GM19240 (cell line): ENCODE data around the gene PLEKHB1.

Source experiments
- DNase-seq: peaks from one replicate; pipeline ENCODE4 v3.0.0; 2011; ENCODE audit warnings: low spot score; ENCODE audit not compliant: insufficient read length

PLEKHB1 gene, protein sequence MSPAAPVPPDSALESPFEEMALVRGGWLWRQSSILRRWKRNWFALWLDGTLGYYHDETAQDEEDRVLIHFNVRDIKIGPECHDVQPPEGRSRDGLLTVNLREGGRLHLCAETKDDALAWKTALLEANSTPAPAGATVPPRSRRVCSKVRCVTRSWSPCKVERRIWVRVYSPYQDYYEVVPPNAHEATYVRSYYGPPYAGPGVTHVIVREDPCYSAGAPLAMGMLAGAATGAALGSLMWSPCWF

DNA sequence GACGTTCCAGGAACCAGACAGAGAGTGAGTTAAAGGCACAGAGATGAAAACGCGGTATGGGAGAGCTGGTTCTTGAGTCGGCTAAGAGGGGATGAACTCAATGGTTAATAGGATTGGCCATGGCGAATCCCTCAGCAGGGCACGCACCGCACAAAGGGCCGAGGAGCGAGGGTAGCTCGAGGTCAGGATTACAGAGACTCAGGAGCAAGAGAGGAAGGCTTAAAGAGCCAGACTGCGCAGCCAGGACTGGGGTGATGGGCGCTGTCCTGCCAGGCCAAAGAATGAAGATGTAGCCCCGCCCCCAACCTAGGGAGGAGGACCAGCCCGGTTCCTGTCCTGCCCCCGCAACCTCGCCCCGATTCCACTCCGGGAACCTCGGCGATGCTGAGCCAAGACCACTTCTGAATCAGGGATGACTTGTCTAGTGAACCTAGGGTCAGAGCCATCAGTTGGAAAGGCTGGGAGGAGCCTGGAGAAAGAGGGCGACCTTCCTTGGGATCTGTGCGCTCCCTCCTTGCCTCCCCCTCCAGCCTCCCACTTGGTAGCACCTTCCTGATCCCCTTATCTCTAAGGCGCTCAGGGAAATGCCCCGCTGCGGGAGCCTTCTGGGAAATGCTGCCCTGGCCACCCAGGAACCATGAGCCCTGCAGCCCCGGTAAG, at the start of gene PLEKHB1:
Gene PLEKHB1, plus strand, starts transcription at position 610 of the 660 bp plus-strand sequence. Its CDS starts 28 bp downstream, at position 638.
- no peak for DNase-seq

DNA sequence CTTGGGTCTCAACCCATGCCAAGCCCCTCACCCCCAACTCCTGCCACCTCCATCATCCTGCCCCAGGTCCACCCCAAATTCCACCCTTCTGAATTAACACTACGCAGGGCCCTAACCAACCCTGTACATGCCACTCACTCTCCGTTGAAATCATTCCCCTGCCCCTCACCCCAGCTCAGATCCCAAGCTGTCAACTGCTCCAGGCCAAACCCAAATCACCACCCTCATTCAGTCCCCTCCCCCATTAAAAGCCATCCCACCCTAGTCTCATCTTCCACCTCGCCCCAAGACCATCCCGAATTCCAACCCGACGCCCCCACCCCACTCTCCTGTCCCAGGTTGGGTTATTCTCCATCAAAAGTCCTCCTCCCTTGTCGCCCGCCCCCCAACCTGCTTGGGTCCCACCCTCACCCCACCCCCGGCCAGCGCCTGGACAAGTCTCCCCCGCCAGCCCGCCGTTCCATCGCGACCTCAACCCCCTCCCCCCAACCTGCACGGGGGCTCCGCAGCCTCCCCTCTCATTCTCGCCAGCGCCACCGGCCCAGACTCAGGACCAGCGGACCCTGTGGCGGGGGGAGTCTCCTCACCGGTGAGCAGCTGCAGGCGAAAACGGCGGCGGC, 48.9 kb upstream of the PLEKHB1 start:
- DNase-seq, result no peak

DNA sequence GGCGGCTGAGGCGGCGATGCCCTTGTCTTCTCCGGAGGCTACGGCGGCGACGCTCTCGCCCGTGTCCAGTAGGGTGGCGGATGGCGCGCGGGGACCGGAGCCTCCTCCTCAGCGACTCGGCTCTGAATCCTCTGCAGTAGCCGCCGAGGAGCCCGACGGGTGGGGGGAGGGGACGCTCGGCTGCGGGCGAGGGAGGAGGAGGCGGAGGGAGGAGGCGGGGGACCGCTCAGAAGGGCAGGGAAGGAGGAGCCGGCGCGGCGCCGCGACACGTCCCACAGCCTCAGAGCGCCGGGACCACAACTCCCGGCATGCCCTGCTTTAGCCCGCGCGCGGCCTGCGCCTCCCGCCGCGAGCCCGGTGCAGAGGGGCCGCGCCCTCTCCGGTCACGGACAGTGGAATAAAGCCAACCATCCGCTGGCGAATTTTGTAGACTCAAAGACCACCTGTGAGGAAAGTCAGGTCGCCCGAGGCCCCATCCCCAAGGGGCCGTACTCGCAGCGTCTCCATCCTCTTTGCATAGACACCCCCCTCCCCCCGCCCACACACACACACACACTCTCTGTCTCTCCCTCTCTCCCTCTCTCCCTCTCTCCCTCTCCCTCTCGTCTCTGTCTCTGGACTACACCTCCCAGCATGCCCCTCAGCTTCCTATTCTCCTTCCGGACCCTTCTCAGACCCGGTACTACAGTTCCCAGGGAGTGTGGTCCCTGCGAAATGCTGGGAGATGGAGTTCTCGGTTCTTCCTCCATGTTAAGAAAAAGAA, 48.2 kb upstream of the PLEKHB1 start, which contains the start of gene FAM168A:
Gene FAM168A, minus strand, starts transcription at position 157 of the 763 bp plus-strand sequence. CDS start 129,638 bp downstream, outside the sequence.
- DNase-seq, result peak; percentile 77

DNA sequence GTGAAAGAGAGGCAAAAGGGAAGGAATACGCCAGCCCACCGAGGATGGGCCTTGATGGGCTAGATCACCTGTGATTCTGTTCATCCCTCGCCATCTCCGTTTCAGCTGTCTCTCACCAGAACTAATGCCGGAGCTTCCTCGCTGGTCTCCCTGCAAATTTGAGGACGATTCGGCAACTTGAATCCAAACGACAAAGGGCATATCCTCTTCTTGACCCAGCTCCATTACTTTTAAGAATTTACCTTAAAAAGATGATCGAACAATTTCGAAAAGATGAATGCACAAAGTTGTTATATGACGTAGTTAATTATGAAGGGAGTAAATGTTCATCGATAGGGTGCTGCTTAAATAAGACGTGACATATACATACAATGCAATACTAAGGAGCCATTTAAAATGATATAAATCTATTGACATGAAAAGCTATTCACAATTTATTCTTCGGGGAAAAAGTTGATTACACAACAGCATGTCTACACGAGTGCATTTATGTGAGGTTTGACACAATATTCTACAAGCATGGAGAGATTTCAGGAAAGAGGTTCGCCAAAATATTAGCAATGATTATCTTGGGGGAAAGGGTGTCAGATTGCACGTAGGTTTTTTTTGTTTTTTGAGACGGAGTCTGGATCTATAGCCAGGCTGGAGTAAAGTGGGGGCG, 47.5 kb upstream of the PLEKHB1 start:
- no peak for DNase-seq

DNA sequence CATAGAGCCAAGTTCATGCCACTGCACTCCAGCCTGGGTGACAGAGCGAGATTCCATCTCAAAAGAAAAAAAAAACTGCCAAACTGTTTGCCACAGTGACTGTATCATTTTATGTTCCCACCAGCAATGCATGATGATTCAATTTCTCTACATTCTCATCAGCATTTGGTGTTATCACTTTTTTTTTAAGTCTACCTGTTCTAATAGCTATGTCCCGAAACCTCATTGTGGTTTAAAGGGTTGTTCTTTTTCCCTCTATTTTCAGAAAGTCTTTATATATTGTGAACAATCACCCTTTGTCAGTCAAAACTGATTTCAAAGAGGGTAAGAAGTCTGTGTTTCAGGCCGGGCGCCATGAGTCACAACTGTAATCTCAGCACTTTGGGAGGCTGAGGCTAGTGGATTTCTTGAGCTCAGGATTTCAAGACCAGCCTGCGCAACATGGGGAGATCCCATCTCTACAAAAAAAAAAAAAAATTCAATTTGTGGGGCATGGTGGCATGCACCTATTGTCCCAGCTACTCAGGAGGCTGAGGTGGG, 33.7 kb upstream of the PLEKHB1 start:
- no peak for DNase-seq

DNA sequence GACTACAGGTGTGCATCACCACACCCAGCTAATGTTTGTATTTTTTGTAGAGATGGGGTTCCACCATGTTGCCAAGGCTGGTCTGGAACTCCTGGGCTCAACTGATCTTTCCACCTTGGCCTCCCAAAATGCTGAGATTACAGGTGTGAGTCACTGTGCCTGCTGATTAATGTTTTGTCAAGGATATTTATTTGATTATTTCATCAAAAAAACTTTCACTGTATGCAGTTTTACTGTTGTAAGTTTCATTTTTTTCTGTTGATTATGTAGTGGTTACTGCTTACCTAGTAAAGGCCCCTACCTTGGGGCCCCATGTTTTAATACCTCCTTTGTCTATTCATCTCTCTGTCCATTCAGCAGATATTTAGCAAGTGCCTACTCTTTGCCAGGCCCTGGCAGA, 31.8 kb upstream of the PLEKHB1 start:
- no peak for DNase-seq

DNA sequence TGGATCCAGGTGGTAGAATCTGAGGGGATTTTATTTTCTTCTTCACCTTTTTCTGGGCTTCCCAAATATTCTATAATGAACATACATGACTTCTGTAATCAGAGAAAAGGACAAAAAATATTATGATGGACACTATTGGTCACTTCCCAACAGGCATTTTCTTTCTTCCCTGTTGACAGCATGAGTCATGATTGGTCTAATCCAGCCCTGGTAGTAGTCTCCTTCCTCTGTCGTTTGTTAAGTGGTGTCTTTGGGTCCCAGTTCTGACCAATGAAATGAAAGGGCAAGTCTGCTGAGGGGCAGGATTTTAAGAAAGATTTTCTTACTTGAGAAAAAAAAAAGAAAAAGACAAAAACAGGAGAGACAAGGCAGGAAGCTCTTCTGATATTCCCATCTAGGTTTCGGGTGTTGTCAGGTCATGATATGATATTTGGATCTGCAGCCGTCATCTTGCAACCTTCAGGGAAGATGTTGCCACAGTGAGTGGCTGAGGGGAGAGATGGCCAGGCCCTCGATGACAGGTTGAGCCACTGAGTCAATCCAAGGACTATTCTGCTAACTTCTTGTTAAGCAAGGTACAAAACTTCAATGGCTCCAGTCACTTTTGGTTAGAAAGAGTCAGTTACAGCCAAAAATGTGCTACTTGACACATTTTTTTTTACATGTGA, 23.3 kb upstream of the PLEKHB1 start:
- DNase-seq, result no peak

DNA sequence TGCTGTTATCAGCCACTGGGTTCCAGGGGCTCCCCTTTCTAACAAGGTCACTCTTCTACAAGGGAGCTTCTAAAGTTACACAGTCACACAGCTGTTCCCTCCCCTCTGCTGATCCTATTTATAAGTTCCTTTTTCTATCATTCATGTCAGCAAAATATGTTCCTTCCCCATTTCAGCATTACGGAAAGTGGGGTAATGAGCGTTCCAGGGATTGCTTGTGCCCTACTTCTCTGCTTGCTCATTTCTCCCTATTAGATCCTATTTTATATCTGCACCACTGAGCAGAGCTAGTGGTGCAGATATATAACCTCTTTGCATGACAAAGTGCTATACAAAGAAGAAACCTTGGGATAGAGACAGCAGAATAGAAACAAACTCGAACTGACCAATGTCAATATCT, 22.7 kb upstream of the PLEKHB1 start:
- no peak for DNase-seq

DNA sequence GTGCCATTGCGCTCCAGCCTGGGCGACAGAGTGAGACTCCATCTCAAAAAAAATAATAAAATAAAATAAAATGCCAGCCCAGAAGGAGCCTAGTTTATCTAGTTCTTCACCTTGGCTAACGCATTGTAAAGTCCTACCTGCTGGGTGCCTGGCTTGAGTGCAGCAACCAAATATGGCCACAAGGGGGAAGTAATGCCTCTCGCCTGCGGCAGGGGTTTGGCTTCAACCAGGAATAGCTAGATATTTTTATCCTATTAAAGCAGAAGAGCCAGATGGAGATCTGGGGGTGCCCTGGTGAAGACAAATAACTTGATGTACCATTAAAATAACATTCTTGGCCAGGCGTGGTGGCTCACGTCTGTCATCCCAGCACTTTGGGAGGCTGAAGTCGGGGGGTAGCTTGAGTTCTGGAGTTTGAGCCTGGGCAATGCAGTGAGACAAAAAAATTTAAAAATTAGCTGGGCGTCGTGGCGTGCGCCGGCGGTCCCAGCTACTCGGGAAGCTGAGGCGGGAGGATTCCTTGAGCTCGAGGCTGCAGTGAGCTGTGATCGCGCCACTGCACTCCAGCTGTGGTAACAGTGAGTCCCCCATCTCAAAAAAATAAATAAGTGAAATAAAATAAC, 20.6 kb upstream of the PLEKHB1 start:
- DNase-seq, result peak; percentile 69

DNA sequence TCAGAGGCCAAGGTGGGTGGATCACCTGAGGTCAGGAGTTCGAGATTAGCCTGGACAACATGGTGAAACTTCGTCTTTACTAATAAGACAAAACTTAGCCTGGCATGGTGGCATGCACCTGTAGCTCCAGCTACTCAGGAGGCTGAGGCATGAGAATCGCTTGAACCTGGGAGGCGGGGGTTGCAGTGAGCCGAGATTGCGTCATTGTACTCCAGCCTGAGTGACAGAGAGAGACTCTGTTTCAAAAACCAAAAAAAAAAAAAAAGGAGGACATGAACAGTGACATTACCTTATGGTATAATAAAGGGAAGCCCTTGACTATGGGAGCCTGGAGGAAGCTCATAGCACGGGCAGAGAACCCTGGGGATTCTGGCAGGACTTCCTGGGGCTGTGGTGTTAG, 16.5 kb upstream of the PLEKHB1 start:
- no peak for DNase-seq

DNA sequence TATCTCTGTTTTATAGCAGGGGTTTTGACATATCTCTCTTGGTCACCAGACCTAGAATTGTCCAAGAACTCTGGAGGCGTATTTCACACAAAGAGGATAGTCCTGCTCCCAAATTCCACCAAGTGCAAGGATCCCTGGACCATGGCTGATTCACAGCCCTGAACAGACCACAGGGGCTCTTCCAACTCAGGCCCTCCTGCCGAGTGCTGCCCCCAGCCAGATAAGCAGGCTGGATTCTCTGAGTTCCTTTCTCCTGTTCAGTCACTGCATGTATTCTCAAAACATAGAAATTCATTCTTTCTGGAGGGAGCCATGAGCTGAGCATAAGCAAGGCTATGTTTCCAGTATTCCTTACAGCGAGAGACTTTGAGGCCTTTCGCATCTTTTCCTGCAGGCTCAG, 13.4 kb upstream of the PLEKHB1 start:
- DNase-seq, result no peak

DNA sequence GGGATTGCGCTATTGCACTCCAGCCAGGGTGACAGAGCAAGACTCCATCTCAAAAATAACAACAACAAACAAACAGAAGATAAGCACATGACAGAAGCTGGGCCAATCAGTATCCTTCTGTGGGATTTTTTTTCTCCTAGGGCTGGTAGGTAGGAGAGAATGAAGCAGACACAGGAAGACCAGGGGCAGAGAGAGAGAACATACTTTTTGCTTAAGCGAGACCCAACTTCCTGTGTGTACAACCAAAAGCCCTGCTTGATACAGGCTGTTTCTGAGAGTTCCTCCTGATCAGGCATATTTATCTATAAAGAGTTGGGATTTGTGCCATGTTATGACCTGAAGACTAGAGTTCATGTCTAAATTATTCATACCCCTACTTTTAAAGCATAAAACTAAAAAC, 12.4 kb upstream of the PLEKHB1 start:
- no peak for DNase-seq

DNA sequence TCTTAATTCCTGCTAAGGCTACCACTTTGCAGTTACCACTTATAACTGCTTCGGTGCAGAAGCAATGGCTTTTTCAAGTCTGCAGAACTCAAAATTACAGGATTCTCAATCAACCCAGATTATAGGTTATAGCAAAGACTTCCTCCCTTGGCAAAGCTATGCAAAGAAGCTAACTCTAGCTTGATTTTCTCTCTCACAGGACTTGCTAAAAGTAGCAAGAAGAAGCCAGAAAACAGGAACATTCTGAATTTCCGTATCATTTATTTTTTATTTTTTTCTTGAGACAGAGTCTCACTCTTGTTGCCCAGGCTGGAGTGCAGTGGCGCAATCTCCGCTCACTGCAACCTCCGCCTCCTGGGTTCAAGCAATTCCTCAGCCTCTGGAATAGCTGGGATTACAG, 10.7 kb upstream of the PLEKHB1 start:
- no peak for DNase-seq

DNA sequence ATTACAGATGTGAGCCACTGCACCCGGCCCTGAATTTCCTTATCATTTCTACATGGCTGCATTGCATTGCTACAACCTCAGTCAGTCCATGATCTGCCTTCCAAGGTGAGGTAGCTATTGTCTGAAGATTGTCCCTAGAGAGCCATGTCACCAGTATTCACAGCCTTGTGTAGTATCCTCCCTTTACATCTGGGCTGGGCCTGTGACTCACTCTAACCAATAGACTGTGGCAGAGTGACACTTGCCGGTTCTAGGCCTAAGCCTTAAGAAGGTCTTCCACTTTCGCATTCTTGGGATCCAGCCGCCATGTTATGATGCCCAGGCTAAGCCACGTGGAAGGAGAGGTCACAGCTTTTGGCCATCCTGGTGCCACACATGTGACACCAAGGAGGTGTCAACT, 10.1 kb upstream of the PLEKHB1 start:
- DNase-seq, result no peak

DNA sequence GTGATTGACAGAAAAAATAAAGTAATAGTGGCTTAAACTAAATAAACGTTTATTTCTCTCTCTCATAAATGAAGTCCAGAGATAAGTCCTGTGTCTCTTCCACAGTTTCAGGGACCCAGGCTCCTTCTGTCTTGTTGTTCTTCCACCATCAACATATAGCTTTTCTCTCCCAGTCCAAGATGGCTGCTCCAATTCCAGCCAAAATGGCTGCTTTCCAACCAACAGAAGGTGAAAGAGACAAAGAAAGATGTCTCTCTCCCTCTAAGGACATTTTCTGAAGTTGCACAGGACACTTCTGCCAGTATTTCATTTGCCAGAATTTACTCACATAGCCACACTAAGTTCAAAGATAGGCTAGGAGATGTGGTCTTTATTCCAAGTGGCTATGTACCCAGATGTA, 9.4 kb upstream of the PLEKHB1 start:
- no peak for DNase-seq

DNA sequence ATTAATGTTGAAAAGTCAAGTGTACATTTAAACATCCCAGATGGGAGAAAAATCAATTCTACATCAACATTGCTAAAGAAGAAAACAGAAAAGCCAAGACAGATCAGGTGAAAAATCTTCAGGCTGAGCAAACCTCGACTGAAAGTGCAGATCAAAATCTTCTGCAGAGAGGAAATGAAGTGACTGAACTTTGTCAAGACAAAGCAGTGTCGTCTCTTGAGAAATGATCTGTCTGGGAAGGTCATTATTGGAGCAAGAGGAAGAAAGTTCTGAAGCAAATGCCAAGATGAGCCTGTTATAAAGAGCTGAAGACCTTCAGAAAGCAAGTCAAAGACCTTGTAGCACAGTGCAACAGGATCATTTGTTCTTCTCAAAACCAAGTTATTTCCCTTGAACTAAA, 5.8 kb upstream of the PLEKHB1 start:
- DNase-seq, result no peak

DNA sequence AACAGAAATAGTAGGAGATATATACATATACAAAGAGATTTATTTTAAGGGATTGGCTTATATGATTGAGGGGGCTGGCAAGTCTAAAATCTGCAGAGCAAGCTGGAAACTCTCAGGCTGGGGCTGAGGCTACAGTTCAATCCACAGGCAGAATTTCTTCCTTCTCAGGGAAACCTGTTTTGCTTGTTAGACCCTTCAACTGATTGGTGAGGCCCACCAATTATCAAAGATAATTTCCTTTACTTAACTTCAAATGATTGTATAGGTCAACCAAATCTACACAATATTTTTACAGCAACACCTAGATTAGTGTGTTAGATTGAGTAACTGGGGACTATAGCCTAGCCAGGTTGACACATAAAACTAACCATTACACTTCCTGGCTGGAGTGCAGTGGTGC, 4.7 kb upstream of the PLEKHB1 start:
- DNase-seq, result no peak

DNA sequence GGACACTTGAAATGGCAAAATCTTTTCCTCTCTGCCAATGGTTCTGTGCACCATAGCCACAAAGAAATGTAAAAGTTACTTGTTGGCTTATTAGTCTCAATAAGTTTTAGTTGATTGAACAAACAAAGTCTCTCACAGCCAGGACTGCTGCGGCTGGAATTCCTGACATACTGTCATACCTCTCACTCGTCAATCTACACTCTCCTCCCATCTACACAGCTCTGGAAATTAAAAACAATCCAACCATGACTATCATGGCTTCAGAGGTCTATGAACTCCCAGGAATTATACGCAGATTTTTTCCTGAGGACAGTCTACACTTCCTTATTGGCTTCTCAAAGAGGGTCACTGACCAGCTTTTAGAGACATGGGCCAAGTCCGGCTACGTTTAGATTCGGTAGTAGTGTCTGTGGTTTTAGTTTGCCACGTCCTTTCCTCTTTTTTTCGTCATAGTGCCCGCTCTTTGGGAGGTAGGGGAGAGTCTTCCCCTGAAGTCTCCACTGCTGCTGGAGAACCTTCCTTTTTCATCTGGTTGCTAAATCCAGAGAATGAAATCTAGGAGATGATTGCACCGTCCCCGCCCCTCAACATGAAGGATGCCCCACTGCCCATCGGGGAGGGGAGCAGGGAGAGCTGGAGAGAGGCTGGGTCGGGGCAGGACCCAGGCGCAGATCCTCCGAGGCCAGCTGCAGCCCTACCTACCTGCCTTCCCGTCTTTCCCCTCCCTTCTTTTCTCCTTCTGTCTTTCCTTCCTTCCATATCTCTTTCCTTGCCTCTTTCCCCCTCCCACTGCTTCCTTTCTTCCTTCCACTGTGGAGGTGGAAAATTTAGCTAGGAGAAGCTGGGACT, 1.0 kb upstream of the PLEKHB1 start:
- no peak for DNase-seq

DNA sequence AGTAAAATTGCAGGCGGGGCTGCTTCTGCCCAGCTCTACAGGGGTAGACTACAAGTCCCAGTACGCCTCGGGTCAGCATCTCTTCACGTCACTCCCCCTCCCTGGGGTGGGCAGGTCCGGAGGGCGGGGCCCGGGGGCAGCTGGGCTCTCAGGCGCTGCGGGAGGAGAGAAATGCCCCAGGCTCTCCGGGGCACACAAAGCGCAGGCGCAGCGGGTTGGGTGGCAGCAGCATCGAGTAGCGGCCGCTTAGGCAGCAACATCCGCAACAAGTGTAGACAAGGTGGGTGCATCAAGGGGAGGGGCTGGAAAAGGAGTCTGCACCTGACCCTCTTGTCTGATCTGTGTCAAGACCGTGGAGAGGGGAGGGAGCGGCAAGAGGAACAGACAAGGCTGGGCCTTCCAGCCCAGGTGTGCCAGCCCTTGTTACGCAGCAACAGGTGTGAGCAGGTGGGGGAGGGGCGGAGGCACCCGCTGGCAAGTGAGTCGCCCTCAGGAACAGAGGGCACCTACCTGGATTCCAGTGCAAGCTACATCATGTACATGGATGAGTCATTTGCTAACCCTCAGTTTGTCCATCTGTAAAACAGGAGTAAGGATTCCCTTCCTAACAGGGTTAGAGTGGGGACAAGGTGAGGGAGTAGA, 1.2 kb downstream of the PLEKHB1 start:
- peak; percentile 90 for DNase-seq
